HG03565 (cell line): ENCODE data around the gene KRTAP9-6.
"Not testable (repeated sequence)": the region's sequence is repeated elsewhere in the genome, so short reads cannot be mapped to it uniquely, and the experiment has no call there.

Source experiments
- ATAC-seq: cut with Tn5 transposase; IDR thresholded peaks from one replicate; pipeline ENCODE4 v1.9.1; 2021; ENCODE audit warnings: mild to moderate bottlenecking, moderate library complexity; ENCODE audit not compliant: unreplicated experiment

The KRTAP9-6 gene, protein sequence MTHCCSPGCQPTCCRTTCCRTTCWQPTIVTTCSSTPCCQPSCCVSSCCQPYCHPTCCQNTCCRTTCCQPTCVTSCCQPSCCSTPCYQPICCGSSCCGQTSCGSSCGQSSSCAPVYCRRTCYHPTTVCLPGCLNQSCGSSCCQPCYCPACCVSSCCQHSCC

DNA sequence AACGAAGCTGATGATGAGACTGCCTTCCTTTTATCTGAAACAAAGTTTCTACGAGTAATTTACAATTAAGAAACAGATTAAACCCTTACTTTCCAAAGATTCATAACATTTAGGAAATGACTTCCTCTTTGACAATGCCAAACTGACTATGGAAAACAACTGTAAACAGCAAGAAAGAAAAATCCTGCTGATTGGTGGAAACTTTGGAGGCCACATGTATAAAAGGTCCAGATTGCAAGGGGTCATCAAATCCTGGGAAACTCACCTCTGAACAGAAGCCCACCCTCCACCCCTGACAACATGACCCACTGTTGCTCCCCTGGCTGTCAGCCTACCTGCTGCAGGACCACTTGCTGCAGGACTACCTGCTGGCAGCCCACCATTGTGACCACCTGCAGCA lies at the start of gene KRTAP9-6:
Gene KRTAP9-6, plus strand, starts transcription at position 301 of the 400 bp plus-strand sequence. Its CDS starts 0 bp downstream, at position 301.
- no peak for ATAC-seq

DNA sequence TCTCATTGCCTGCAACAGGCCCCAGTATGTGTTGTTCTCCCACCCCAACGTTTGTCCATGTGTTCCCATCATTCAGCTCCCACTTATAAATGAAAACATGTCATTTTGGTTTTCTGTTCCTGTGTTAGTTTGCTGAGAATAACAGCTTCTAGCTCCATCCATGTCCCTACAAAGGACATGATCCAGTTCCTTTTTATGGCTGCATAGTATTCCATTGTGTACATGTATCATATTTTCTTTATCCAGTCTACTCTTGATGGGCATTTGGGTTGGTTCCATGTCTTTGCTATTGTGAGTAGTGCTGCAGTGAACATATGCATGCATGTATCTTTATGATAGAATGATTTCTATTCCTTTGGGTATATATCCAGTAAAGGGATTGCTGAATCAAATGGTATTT lies 49.5 kb upstream of the KRTAP9-6 start:
- no peak for ATAC-seq

- ATAC-seq = no peak
These were observed 41.4 kb upstream of the KRTAP9-6 start for GRCh38 chr17:41223821-41224220.

DNA sequence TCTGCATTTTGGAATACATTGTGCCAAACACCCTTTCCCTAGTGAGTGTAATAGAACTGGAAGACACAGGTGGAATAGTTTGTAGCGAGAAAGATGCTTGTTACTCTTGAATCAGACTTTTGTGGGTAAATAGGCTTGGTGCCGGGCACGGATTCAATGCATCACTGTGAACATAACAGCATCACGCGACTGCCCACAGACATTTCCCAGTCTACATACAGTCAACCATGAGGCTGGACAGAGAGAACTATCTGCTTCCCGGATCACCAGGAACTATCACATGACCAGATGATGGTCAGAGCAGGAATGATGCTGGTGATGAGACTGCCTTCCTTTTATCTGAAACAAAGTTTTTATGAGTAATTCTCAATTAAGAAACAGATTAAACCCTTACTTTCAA lies 39.1 kb upstream of the KRTAP9-6 start:
- ATAC-seq = no peak

DNA sequence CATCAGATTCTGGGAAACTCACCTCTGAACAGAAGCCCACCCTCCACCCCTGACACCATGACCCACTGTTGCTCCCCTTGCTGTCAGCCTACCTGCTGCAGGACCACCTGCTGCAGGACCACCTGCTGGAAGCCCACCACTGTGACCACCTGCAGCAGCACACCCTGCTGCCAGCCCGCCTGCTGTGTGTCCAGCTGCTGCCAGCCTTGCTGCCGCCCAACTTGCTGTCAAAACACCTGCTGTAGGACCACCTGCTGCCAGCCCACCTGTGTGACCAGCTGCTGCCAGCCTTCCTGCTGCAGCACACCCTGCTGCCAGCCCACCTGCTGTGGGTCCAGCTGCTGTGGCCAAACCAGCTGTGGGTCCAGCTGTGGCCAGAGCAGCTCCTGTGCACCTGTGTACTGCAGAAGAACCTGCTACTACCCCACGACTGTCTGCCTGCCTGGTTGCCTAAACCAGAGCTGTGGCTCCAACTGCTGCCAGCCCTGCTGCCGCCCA lies 38.5 kb upstream of the KRTAP9-6 start, which contains the start of gene KRTAP9-2:
Gene KRTAP9-2, plus strand, starts transcription at position 51 of the 498 bp plus-strand sequence. Its CDS starts 7 bp downstream, at position 58.
- ATAC-seq = not testable (repeated sequence)

- ATAC-seq = no peak
These were observed 35.1 kb upstream of the KRTAP9-6 start for GRCh38 chr17:41230094-41230493.

DNA sequence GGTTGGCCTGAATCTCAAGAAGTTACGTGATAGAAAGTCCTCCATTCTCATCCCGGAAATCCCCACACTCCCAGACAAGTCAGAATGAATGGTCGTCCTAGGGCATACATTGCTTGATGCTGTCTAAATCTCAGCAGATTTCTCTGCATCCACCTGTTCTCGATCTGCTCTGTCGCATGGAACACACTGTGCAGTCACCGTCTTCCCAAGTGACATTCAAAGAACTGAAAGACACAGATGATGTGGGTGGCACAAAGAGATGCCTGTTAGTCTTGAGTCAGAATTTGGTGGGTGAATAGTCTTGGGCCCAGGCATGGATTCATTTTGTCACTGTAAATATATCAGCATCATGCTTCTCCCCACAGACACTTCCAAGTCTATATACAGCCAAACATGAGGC lies 33.4 kb upstream of the KRTAP9-6 start:
- no peak for ATAC-seq

GRCh38 chr17:41232399-41233105 lies 32.6 kb upstream of the KRTAP9-6 start, which contains the start of gene KRTAP9-3:
KRTAP9-3 (plus strand) TSS chr17:41232449; CDS start chr17:41232502, 53 bp downstream.
- not testable (repeated sequence) for ATAC-seq

DNA sequence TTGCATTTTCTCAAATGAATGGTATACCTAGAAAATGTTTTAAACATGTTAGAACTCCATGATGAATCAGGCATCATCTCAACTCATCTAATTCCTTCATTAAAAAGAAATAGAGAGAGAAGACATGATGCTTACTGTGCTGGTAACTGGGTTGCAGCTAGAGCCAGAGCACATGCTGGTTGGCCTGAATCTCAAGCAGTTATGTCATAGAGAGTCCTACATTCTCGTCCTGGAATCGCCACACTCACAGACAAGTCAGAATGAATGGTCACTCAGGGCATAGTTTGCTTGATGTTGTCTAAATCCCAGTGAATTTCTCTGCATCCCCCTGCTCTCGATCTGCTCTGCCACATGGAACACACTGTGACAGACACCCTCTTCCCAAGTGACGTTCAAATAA lies 28.1 kb upstream of the KRTAP9-6 start:
- not testable (repeated sequence) for ATAC-seq

GRCh38 chr17:41237949-41238437 lies 27.2 kb upstream of the KRTAP9-6 start, which contains the start of gene KRTAP9-8:
KRTAP9-8 (plus strand) TSS chr17:41237999; CDS start chr17:41238052, 53 bp downstream.
- not testable (repeated sequence) for ATAC-seq

DNA sequence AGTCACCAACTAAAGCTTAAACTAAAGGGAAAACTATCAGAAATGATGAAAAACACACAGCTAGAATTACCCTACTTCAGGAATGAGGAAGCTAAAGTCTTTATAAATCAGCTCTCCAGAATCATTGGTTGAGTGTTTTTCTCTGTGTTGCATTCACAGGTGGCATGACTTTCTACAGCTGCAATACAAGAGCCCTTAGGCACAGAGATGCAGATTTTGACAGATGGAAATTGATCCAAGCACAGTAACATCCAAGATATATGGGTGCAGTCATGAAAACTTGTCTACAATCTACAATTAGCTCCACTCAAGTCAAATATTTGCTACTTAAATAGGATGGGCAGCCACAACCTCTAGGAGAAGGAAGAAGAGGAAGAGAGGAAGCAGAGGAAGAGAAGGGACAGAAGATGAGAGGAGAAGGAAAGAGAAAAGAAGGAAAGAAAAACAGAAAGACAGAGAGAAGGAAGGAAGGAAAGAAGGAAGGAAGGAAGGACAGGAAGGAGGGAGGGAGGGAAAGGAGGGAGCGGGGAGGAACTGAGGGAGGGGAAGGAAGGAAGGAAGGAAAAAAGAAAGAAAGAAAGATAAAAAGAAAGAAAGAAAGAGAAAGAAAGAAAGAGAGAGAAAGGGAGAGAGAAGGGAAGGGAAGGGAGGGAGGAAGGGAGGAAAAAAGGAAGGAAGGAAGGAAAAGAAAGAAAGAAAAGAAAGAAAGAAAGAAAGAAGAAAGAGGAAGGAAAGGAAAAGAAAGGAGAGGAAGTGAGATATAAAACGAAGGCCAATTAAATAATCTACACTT lies 18.0 kb upstream of the KRTAP9-6 start:
- ATAC-seq = not testable (repeated sequence)

- not testable (repeated sequence) for ATAC-seq
These were observed 15.4 kb upstream of the KRTAP9-6 start, which contains the start of gene KRTAP9-4 for GRCh38 chr17:41249637-41250240. KRTAP9-4 (plus strand) TSS chr17:41249687; CDS start chr17:41249721, 34 bp downstream.

DNA sequence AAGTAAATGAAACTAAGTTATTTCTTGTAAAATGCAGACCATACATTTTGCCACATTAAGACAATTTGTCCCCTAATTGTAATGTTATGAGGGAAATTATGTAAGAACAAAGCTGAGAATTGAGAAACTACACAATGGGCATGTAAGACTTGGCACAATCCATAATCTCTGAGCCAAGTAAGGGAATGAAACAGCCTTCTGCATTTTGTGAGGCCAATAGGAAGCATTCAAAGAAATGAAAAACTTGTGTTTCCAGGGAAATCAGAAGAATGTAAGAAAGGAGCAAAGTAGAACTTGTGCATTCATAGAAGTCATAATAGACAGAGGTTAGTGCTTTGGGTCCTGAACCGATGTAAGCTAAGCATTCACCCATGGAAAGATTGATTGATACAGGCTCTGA lies 13.9 kb upstream of the KRTAP9-6 start:
- no peak for ATAC-seq

- ATAC-seq = no peak
These were observed 10.3 kb upstream of the KRTAP9-6 start for GRCh38 chr17:41254861-41255260.

GRCh38 chr17:41255381-41256290 lies 9.5 kb upstream of the KRTAP9-6 start, which contains the start of gene KRTAP9-9:
KRTAP9-9 (plus strand) TSS chr17:41255384.
- not testable (repeated sequence) for ATAC-seq

DNA sequence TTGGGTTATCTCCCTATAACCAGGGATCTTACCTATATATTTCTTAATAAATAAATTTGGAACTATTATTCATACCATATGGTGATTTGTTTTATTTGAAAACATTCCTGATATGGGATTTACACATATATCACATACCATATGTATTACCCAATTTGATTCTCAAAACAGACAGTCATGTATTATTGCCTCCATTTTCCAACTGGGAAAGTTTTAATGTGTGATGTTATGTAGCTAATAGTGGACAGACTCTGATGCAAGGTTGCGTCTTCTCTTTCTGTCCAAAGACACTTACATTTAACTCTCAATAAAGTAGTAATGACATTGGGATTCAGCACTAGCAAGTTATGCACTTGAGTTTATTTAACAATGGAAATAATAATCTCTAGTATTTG lies 8.9 kb upstream of the KRTAP9-6 start:
- no peak for ATAC-seq

DNA sequence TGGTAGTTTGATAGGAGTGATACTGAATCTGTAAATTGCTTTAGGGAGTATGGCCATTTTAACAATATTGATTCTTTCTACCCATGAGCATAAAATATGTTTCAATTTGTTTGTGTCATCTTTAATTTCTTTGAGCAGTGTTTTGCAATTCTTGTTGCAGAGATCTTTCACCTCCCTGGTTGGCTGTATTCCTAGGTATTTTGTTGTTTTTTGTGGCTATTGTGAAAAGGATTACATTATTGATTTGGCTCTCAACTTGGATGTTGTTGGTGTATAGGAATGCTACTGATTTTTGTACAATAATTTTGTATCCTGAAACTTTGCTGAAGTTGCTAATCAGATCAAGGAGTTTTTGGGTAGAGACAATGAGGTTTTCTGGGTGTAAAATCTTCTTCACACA lies 6.8 kb upstream of the KRTAP9-6 start:
- ATAC-seq = no peak

DNA sequence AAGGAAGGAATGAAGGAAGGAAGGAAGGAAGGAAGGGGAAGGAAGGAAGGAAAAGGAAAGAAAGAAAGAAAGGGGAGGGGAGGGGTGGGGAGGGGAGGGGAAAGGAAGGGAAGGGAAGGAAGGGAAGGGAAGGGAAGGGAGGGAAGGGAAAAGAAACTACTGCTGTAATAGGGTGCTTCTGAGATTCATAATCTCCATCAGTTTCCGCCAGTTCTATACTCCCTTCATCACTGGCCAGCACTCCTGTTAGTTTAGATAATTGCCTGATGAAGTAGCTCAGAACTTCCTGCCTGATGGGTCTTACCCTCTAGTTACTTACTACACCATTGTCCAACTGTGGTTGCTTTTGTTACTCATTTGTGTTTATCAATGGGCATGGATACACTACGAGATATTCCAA lies 2.0 kb upstream of the KRTAP9-6 start:
- ATAC-seq = no peak

DNA sequence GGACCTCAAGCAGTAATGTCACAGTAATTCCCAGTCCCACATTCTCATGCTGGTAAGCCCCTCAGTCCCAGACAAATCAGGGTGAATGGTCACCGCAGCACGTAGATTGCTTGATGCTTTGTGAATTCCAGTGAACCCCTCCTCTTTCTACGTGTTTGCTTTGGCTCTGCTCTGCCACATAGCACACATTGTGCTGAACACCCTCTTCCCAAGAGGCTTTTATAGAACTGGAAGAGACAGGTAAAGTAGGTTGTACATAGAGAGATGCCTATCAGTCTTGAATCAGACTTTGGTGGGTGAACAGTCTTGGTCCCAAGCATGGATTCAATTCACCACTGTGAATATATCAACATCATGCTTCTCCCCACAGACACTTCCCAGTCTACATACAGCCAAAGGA lies 579 bp upstream of the KRTAP9-6 start:
- ATAC-seq = no peak
